ENCODE measurements around the gene MEAK7. TPM values are rescaled to one million over a fixed set of nuclear protein-coding genes. Genes with fewer than 3 reads are reported as not detected.

The MEAK7 gene, protein sequence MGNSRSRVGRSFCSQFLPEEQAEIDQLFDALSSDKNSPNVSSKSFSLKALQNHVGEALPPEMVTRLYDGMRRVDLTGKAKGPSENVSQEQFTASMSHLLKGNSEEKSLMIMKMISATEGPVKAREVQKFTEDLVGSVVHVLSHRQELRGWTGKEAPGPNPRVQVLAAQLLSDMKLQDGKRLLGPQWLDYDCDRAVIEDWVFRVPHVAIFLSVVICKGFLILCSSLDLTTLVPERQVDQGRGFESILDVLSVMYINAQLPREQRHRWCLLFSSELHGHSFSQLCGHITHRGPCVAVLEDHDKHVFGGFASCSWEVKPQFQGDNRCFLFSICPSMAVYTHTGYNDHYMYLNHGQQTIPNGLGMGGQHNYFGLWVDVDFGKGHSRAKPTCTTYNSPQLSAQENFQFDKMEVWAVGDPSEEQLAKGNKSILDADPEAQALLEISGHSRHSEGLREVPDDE
- 10 to 100 TPM; 10.4 to 11.3 TPM for total RNA-seq

DNA sequence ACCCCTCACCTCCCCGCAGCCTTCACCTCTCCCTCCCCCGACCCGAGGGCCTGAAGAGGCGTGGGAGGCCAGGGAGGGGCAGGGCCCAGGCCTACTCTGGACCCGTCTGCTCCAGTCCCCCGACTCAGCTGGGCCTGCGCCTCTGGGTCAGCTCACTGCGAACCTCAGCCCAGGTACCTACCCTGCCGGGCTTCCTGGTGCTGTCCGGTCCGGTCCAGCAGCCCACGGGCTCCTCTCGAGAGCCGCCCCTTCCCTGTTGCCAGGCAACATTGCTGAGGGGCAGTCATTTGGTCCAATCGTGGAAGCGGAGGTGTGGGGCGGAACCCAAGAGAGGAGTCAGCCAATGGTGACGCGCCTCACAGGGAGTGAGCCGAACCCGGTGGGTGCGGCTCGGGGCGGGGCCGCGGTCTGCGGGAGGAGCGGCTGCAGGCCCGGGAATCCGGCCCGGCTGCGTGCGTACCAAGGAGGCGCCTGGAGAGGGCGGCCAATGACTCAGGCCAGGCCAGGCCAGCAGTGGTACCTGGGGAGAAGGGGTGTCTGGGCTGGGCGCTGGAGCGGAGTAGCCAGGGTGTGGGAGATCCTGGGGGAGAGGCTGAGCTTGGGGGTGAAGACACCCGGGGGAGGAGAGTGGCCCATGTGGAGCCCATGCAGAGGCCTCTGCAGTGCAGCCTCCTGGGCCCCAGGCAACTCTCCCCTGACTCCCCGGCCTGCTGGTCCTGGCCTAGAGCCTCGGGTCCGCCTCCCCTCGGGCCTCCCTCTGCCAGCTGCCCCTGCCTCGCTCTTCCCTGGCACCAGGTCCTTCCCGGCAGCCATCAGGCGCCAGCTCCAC, at the start of gene MEAK7:
Gene MEAK7 (minus strand): TSS at position 240 of the 829 bp plus-strand sequence. CDS start 6,573 bp downstream, outside the sequence.
- Mint-ChIP-seq H3K36me3 (peaks cover 5% of the 10 kb centered on the region), H3K27me3 (no peaks in the 10 kb centered on the region), H3K27ac (peak within 1 kb of the TSS; percentile 93), H3K4me1 (peaks cover 40% of the 10 kb centered on the region), H3K9me3 (no peaks in the 10 kb centered on the region), H3K4me3 (peak within 1 kb of the TSS; percentile 93)
- DNase-seq: peak; percentile 99

DNA sequence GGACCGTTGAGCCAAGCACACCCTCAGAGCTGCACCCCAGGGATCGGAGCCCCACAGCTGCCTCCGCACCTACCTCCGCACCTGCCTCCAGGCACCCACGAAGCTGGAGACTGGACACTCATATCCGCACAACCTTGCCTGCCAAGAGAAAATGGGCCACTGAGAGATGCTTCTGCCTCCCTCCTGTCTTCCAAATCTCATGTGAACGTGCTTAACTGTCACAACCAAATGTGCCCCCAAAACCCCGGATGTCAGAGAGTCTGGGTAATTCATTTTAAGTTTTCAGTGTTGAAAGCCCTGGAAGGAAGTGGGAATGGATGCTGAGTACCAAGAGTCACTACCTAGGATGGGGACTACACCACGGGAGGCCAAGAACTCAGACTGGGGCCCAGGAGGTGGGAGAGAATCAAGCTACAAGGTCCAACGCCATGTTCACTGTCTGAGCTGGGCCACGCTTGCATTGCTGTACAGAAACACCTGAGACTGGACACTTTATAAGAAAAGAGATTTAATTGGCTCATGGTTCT, 49.5 kb upstream of the MEAK7 start:
- Mint-ChIP-seq H3K4me1 (peaks cover 45% of the 10 kb centered on the region), H3K27me3 (no peaks in the 10 kb centered on the region), H3K9me3 (no peaks in the 10 kb centered on the region), H3K27ac (peak overlapping the region; percentile 89), H3K4me3 (peak overlapping the region; percentile 88), H3K36me3 (peaks cover 39% of the 10 kb centered on the region)
- DNase-seq: peak; percentile 50

DNA sequence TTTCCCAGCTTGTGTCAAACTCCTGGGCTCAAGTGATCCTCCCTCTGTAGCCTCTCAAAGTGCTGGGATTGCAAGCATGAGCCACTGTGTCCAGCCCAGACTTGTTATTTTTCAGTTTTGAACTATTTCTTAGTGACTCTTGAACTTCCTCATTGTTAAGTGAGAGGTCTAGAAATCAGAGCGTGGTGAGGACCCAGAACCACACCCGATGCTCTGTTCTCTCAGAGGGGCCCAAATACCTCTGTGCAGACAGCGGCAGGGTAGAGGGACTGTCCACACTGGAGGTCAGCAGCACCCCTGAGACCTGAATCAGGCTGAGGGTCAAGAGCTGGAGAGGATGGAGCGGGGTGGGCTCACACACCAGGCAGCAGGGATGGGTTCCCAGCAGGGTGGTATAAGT, 47.7 kb upstream of the MEAK7 start:
- peaks cover 47% of the 10 kb centered on the region for H3K36me3 Mint-ChIP-seq
- peaks cover 54% of the 10 kb centered on the region for H3K4me1 Mint-ChIP-seq

DNA sequence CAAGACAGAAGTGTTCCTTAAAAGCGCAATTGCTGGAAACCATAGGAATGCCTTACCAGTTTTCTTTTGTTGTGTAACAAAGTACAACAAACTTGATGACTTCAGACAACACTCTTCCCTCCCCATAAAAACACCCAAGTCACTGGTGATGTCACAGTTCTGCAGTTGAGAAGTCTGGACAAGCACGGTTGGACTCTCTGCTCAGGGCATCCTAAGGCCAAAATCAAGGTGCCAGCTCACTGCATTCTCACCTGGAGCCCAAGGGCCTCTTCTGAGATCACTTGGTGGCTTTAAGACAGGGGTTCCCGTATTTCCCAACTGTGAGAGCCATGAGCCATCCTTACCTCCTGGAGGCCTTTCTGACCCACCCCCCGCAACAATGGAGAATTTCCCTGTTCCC, 45.6 kb upstream of the MEAK7 start:
- Mint-ChIP-seq H3K4me3 (peak overlapping the region; percentile 84), H3K9me3 (no peaks in the 10 kb centered on the region), H3K4me1 (peaks cover 64% of the 10 kb centered on the region), H3K27ac (peak overlapping the region; percentile 96), H3K27me3 (no peaks in the 10 kb centered on the region), H3K36me3 (peaks cover 61% of the 10 kb centered on the region)
- no peak for DNase-seq

More for the DNA sequence above, 47.7 kb upstream of the MEAK7 start:
- no peak for DNase-seq
- Mint-ChIP-seq H3K9me3 (no peaks in the 10 kb centered on the region), H3K27me3 (no peaks in the 10 kb centered on the region), H3K27ac (peak overlapping the region; percentile 85), H3K4me3 (peak overlapping the region; percentile 88)

DNA sequence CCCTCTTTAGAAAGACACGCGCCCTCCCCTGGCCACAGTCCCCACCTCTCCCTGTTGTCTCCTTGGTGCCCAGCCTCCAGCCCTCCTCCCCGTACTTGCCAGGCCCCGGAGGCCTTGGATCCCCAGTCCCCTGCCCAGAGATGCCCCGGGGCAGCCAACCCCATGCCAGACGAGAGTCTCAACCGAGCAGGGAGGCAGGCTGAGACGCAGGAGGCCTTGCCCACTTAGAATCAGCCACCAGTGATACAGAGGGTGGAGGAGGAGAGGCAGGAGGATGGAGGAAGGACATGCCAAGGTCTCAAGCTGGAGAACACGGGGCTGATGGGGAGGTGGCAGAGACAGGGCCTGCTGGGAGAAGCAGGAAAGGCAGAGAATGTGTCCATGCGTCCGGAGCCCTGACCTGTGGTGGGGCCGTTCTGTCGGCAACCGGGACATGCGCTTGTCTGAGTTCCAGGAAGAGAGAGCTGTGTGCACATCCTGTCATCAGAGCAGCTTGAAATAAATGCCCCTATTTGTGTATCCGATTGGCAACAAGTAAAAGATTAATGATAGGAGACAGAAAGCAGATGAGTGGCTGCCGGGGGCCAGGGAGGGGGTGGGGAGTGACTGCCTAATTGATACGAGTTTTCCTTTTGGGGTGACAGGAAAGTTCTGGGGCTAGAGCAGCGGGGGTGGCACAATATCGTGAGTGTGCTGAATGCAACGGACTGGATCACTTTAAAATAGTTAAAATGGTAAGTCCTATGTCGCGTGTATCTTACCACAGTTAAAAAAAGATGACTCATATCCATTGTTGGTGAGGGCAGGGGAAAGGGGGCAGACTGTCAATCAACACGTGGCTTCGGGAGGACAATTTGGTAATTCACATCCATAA, 44.7 kb upstream of the MEAK7 start:
- Mint-ChIP-seq H3K4me3 (peak overlapping the region; percentile 84), H3K27me3 (no peaks in the 10 kb centered on the region), H3K9me3 (no peaks in the 10 kb centered on the region), H3K27ac (peak overlapping the region; percentile 96), H3K36me3 (peaks cover 63% of the 10 kb centered on the region), H3K4me1 (peaks cover 62% of the 10 kb centered on the region)
- DNase-seq: peak; percentile 62

DNA sequence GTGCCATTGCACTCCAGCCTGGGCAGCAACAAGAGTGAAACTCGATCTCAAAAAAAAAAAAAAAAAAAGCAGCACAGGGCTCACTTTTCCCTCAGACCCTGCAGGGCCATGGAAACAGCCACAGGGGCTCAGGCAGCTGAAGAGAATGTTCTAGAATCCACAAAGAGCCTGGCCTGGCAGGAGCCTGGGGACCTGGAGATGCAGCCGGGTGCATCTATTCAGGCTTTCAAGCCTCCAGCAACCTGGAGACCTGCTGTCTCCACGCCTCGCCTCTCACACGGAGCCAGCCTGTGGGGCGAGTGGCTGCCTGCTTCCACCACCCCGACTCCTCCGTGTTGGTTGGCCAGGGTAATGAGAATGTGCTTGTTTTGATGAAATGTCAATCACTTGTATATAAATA, 44.0 kb upstream of the MEAK7 start:
- no peaks in the 10 kb centered on the region for H3K27me3 Mint-ChIP-seq
- H3K9me3 Mint-ChIP-seq: no peaks in the 10 kb centered on the region
- H3K27ac Mint-ChIP-seq: peak overlapping the region; percentile 96
- peaks cover 59% of the 10 kb centered on the region for H3K36me3 Mint-ChIP-seq
- no peak for DNase-seq
- H3K4me3 Mint-ChIP-seq: peak overlapping the region; percentile 84
- H3K4me1 Mint-ChIP-seq: peaks cover 59% of the 10 kb centered on the region

DNA sequence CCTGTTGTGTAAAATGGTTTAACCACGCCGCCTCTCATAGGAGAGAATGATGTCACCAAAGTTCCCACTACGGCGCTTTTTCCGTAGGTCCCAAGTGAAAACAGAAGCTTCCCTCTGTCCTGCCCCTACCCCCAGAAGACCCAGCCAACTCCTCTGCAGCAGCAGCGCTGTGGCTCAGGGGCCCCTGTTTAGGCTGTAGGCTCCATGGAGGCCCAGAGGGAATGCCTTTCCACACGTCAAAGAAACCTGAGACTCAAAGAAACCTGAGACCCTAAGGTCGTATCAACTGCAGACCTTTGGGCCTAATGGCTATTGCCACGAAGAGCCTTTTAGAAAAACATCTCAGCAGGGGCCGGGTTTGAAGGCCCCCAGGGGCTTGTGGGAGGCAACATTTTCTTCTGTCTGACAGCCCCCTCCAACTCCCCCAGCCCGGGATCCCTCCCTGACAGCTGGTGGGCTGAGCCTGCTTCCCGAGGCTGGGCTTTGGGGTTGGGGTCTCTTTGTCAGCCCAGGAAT, 43.1 kb upstream of the MEAK7 start:
- Mint-ChIP-seq H3K27ac (peak overlapping the region; percentile 96), H3K27me3 (no peaks in the 10 kb centered on the region), H3K36me3 (peaks cover 51% of the 10 kb centered on the region), H3K9me3 (no peaks in the 10 kb centered on the region), H3K4me1 (peaks cover 56% of the 10 kb centered on the region), H3K4me3 (peak overlapping the region; percentile 84)
- DNase-seq: peak; percentile 63

DNA sequence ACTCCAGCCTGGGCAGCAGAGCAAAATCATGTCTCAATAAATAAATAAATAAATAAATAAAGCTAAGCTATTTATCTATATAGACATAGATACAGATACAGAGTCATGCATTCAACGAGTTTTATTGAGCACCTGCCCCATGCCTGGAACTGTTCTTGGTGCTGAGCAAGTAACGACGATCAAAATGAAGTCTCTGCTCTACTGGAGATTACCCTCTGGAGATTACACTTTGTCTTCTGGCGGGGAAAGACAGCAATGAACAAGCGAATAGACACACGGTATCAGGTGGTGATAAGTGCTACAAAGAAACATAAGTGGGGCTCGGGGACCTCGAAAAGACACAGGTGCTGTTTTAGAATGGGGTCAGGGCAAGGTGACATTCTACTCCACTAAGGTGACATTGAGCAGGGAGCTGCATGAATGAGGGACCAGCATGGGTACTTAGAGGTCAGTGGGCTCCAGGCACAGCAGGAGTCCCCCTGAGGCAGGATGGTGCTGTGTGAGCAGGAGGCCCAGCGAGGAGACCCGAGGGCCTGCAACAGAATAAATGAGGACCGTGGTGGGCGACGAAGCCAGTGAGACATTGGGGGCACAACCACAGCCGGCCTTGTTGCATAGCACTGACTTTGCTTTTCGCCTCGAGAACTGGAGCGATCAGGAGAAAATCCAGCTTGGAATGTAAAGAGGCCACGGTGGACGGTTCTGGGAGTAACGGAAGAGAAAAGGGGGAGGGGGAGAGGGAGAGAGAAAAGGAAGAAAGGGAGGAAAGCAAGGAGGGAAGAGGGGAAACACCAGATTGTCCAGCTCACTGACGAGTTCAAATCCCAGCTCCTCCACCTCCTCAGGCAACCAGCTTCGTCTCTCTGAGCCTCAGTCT, 42.4 kb upstream of the MEAK7 start:
- peaks cover 45% of the 10 kb centered on the region for H3K36me3 Mint-ChIP-seq
- peaks cover 50% of the 10 kb centered on the region for H3K4me1 Mint-ChIP-seq
- peak overlapping the region; percentile 84 for H3K4me3 Mint-ChIP-seq
- no peaks in the 10 kb centered on the region for H3K9me3 Mint-ChIP-seq
- no peak for DNase-seq
- peak overlapping the region; percentile 96 for H3K27ac Mint-ChIP-seq
- H3K27me3 Mint-ChIP-seq: no peaks in the 10 kb centered on the region

DNA sequence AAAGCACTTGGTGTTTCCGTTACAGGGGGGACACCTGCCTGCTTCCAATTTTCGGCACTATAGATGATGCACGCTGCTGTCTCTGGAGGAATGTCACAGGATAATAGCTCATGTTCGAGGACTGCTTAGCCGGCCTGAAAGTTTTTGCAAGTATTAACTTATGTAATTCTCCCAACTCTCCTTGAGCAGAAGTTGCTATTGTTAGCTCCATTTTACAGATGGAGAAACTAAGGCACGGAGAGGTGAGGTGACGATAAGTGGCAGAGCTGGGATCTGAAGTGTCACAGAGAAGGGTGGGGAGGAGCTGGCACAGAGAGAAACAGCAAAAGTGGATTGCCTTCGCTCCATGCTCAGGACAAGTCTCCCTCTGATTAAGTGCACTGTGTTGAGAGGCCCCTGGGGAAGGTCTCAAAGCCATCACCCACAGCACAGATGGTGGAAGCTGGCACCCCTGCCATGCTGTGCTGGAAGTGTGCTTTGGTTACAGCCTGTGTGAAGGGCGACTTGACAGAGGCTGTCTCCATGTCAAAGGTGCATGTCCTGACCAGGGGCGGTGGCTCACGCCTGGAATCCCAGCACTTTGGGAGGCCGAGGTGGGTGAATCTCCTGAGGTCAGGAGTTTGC, 40.8 kb upstream of the MEAK7 start:
- Mint-ChIP-seq H3K36me3 (peaks cover 34% of the 10 kb centered on the region), H3K27me3 (no peaks in the 10 kb centered on the region), H3K9me3 (no peaks in the 10 kb centered on the region), H3K4me1 (peaks cover 44% of the 10 kb centered on the region), H3K27ac (peak overlapping the region; percentile 66), H3K4me3 (peak overlapping the region; percentile 18)
- DNase-seq: no peak

DNA sequence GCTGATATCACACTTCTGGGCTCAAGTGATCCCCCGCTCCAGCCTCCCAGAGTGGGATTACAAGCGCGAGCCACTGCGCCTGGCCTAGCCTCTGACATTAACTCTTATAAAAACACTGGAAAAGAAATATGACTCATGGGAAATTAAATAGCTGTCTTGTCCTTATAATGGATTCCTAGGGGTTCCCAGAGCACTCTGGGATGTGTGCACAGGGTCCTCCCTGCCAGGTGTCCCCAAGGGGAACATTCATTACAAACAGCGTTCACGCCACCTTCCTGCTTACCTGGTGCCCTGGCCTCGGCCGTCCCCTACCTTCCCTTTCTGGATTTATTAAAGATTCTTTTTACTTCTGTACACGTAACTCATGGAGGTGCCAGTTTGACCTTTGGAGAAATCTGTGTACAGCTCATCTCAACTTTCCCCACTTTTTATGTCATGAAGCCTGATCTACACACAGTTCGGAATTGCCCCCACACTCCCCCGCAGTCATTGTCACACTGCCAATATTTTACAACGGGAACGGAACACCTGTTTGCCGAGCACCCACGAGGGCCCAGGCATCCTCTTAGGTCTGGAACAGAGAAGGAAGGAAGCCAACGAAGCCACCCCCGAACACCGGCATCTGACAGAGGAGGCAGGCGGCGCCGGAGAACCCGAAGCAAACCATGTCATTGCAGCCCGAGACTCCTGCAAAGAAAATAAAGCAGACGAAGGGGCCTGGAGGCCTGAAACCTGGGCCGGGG, 39.7 kb upstream of the MEAK7 start:
- Mint-ChIP-seq H3K4me1 (peaks cover 38% of the 10 kb centered on the region), H3K4me3 (peak overlapping the region; percentile 52), H3K27ac (peak overlapping the region; percentile 79), H3K27me3 (no peaks in the 10 kb centered on the region), H3K36me3 (peaks cover 28% of the 10 kb centered on the region), H3K9me3 (no peaks in the 10 kb centered on the region)
- peak; percentile 60 for DNase-seq

DNA sequence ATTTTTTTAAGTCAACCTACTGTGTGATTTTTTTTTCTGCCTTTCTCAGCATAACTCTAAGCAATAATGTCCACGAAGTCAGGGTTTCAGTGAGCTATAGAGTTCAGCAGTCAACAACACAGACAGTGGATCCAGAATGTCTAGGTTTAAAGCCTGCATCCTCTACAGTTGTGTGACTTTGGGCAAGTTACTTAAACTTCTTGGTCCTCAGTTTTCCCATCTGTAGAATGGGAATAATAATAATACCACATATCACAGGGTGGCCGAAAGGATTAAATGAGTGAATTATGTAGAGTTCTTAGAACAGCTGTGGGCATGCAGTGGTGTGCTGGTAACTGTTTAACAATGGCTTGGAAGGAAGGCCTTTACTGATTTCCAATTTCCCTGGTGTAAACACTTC, 38.8 kb upstream of the MEAK7 start:
- Mint-ChIP-seq H3K36me3 (peaks cover 24% of the 10 kb centered on the region), H3K27ac (no peak overlapping the region), H3K9me3 (no peaks in the 10 kb centered on the region)

DNA sequence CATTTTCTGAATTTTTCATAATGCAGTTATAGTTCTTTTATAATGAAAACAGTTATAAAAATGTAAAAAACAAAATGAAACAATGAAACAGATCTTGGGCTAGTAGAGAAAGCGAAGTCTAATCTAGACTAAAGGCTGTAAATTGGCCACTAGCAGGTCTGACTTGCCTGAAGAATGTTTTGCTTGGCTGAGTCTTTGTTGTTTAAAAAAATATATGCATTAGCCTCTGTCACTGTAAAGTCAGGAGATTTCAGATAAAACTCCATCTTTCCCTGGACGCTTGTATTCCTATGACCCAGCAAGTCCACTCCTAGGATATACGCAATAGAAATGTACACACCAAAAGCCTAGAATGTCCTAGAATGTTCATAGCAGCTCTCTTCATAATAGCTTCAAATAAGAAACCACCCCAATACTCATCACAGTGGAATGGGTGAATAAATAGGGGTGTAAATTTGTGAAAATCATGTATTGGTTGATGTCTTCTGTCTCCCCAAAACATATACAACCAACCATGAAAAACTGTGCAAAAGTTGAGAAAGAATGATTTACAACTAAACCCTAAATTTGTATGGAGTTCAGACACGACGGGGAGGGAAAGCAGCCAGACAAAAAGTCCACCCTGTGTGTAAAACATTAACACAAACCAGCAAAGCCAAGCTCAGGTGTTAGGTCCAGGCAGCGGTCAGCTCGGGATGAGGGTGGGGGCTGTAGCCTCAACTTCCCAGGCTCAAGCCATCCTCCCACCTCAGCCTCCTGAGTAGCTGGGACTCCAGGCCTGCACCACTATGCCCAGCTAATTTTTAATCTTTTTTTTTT, 37.7 kb upstream of the MEAK7 start:
- Mint-ChIP-seq H3K36me3 (peaks cover 19% of the 10 kb centered on the region), H3K27ac (no peak overlapping the region), H3K4me1 (peaks cover 32% of the 10 kb centered on the region), H3K27me3 (no peaks in the 10 kb centered on the region), H3K4me3 (no peak overlapping the region), H3K9me3 (no peaks in the 10 kb centered on the region)
- no peak for DNase-seq

More for the DNA sequence above, 38.8 kb upstream of the MEAK7 start:
- no peaks in the 10 kb centered on the region for H3K27me3 Mint-ChIP-seq
- H3K4me3 Mint-ChIP-seq: no peak overlapping the region
- H3K4me1 Mint-ChIP-seq: peaks cover 36% of the 10 kb centered on the region
- no peak for DNase-seq
